Hepatocyte (in vitro differentiated cells): Measurements from ENCODE around the gene AAK1. TPM values are rescaled to one million over a fixed set of nuclear protein-coding genes. Genes with fewer than 3 reads are reported as not detected.

Experiments used
- DNase-seq: peaks from one replicate; pipeline ENCODE4 v3.0.0-alpha.2; 2016; ENCODE audit warnings: low spot score
- H2AFZ ChIP-seq: fragments of 200-600 bp; sonication (generic); 2 replicates; pipeline ENCODE4 v1.6.0; 2016; ENCODE audit warnings: antibody characterized with exemption, mild to moderate bottlenecking
- H3K27ac ChIP-seq: fragments of 200-600 bp; sonication (generic); 2 replicates; pipeline ENCODE4 v1.5.1; 2016; ENCODE audit warnings: mild to moderate bottlenecking
- H3K27me3 ChIP-seq: fragments of 200-600 bp; sonication (generic); 2 replicates; pipeline ENCODE4 v1.6.1; 2016
- H3K36me3 ChIP-seq: fragments of 200-600 bp; sonication (generic); replicated peaks from 2 replicates; pipeline ENCODE4 v1.5.1; 2016; ENCODE audit warnings: low read depth; ENCODE audit not compliant: insufficient read depth
- H3K4me1 ChIP-seq: fragments of 200-600 bp; sonication (generic); 2 replicates; pipeline ENCODE4 v1.5.1; 2016; ENCODE audit warnings: mild to moderate bottlenecking, moderate library complexity; ENCODE audit not compliant: insufficient read depth
- H3K4me2 ChIP-seq: fragments of 200-600 bp; sonication (generic); 2 replicates; pipeline ENCODE4 v1.6.0; 2016
- H3K4me3 ChIP-seq: fragments of 200-600 bp; sonication (generic); 2 replicates; pipeline ENCODE4 v1.5.1; 2016; ENCODE audit warnings: mild to moderate bottlenecking
- H3K79me2 ChIP-seq: fragments of 200-600 bp; sonication (generic); 2 replicates; pipeline ENCODE4 v1.6.0; 2017; ENCODE audit warnings: mild to moderate bottlenecking
- H3K9me2 ChIP-seq: fragments of 200-600 bp; sonication (generic); replicated peaks from 2 replicates; pipeline ENCODE4 v1.6.0; 2017; ENCODE audit warnings: mild to moderate bottlenecking; ENCODE audit not compliant: insufficient read depth
- H3K9me3 ChIP-seq: fragments of 200-600 bp; sonication (generic); 2 replicates; pipeline ENCODE4 v1.5.1; 2016; ENCODE audit warnings: low read depth, mild to moderate bottlenecking
- H4K20me1 ChIP-seq: fragments of 200-600 bp; sonication (generic); 2 replicates; pipeline ENCODE4 v1.6.0; 2016; ENCODE audit warnings: mild to moderate bottlenecking; ENCODE audit not compliant: insufficient read depth, poor library complexity, severe bottlenecking
- CTCF ChIP-seq: fragments of 200-600 bp; sonication (generic); IDR thresholded peaks from 2 replicates; pipeline ENCODE4 v1.5.1; 2016; ENCODE audit warnings: antibody characterized with exemption, mild to moderate bottlenecking; ENCODE audit not compliant: poor library complexity
- EZH2 ChIP-seq: fragments of 200-600 bp; sonication (generic); IDR thresholded peaks from 2 replicates; pipeline ENCODE4 v1.6.1; 2016; ENCODE audit warnings: antibody characterized with exemption, mild to moderate bottlenecking, borderline replicate concordance
- EZH2phosphoT487 ChIP-seq: fragments of 200-600 bp; sonication (generic); IDR thresholded peaks from one replicate; pipeline ENCODE4 v1.6.1; 2018; ENCODE audit warnings: antibody characterized with exemption, mild to moderate bottlenecking, low read depth, moderate library complexity; ENCODE audit not compliant: unreplicated experiment, severe bottlenecking
- WGBS: methylation state at CpG from one replicate; pipeline ENCODE4 v1.1.6; 2016; ENCODE audit warnings: low lambda C conversion rate; ENCODE audit errors: missing lambda C conversion rate; 5-methylcytosine and 5-hydroxymethylcytosine counted together
- polyA plus RNA-seq: library from polyadenylated mRNA; unstranded; fragments of >200 nt; fragmentation: Nextera tagmentation; extraction: Ambion mirVana; gene quantifications from 2 replicates; pipeline ENCODE4 v1.2.1, GENCODE V29; 2016
- total RNA-seq: library from RNA; depleted of rRNA; stranded (reverse); fragments of >200 nt; gene quantifications from 2 replicates; pipeline ENCODE4 v1.2.3, GENCODE V29; 2014

AAK1 gene
- total and polyA plus RNA-seq, 2 experiments from 2014 or later: 30.1 to 30.8 TPM

- Histone ChIP-seq H3K79me2 (peaks cover 73% of the 10 kb centered on the region), H4K20me1 (no peaks in the 10 kb centered on the region), H3K36me3 (no peaks in the 10 kb centered on the region), H2AFZ (no peak overlapping the region), H3K4me1 (peaks cover 11% of the 10 kb centered on the region), H3K27me3 (no peaks in the 10 kb centered on the region), H3K4me2 (no peak overlapping the region), H3K27ac (no peak overlapping the region), H3K9me2 (no peaks in the 10 kb centered on the region), H3K4me3 (no peak overlapping the region), H3K9me3 (no peaks in the 10 kb centered on the region)
- WGBS: 94% methylated on average over 6 of the region's 6 CpGs
- TF ChIP-seq EZH2phosphoT487 (no peak), CTCF (no peak), EZH2 (no peak)
- no peak for DNase-seq
Measured at GRCh38 chr2:69585855-69586555, 57.5 kb downstream of the AAK1 start.

GRCh38 chr2:69584127-69584889, 59.2 kb downstream of the AAK1 start:
- Histone ChIP-seq H3K27ac (no peak overlapping the region), H3K4me2 (no peak overlapping the region), H3K27me3 (no peaks in the 10 kb centered on the region), H3K4me3 (no peak overlapping the region), H3K9me2 (no peaks in the 10 kb centered on the region), H4K20me1 (no peaks in the 10 kb centered on the region), H3K79me2 (peaks cover 81% of the 10 kb centered on the region), H3K4me1 (peaks cover 11% of the 10 kb centered on the region), H3K36me3 (no peaks in the 10 kb centered on the region), H2AFZ (no peak overlapping the region), H3K9me3 (no peaks in the 10 kb centered on the region)
- no peak for TF ChIP-seq EZH2
- TF ChIP-seq CTCF: no peak
- TF ChIP-seq EZH2phosphoT487: no peak
- 94% methylated on average over 9 of the region's 9 CpGs for WGBS
- no peak for DNase-seq

GRCh38 chr2:69583321-69583833, 60.2 kb downstream of the AAK1 start:
- 99% methylated on average over 3 of the region's 3 CpGs for WGBS
- Histone ChIP-seq H3K4me1 (peaks cover 11% of the 10 kb centered on the region), H2AFZ (no peak overlapping the region), H3K4me2 (peak overlapping the region; percentile 4), H3K79me2 (peaks cover 89% of the 10 kb centered on the region), H3K9me2 (no peaks in the 10 kb centered on the region), H3K27me3 (no peaks in the 10 kb centered on the region), H3K4me3 (no peak overlapping the region), H3K27ac (peak overlapping the region; percentile 15), H4K20me1 (no peaks in the 10 kb centered on the region), H3K36me3 (no peaks in the 10 kb centered on the region), H3K9me3 (no peaks in the 10 kb centered on the region)
- DNase-seq: no peak
- TF ChIP-seq EZH2phosphoT487: no peak
- TF ChIP-seq CTCF: no peak
- no peak for TF ChIP-seq EZH2
